HCT116 (cell line): ENCODE results near the gene ZNF804B. TPM values are rescaled to one million over a fixed set of nuclear protein-coding genes. Genes with fewer than 3 reads are reported as not detected.

Source experiments
- ATAC-seq: fragments of 200-7000 bp; cut with Tn5 transposase; 2 replicates; pipeline ENCODE4 v1.9.1; 2020; ENCODE audit warnings: mild to moderate bottlenecking, moderate library complexity
- BruUV-seq: library from RNA; stranded (reverse); fragments of 400-500 nt; replicated peaks from 2 replicates; lab custom pipeline; 2021; lab: Mats Ljungman, UMichigan
- CTCF ChIA-PET: fragments of 300-600 bp; sonication (Branson Sonifier 250); formaldehyde crosslinking; loops from one replicate; lab custom pipeline; 2021; ENCODE audit warnings: antibody characterized with exemption; lab: Charles Lee
- POLR2A ChIA-PET: fragments of 300-600, 350-600 bp; sonication (Branson Sonifier 250); formaldehyde crosslinking; loops from one replicate; lab custom pipeline; 2021; ENCODE audit warnings: antibody characterized with exemption; lab: Charles Lee
- RAD21 ChIA-PET, 2 experiments: fragments of 300-600 bp; sonication (Branson Sonifier 250); formaldehyde crosslinking; loops; one replicate each; lab custom pipeline; 2023; ENCODE audit warnings: low total read pairs in 2 of 2; ENCODE audit not compliant: uncharacterized antibody in 2 of 2, unreplicated experiment in 2 of 2, low non-redundant PET in 1 of 2; lab: Charles Lee
- DNase-seq: peaks from one replicate; pipeline ENCODE4 v3.0.0-alpha.2; 2010; ENCODE audit warnings: low read depth, low spot score
- H2AFZ ChIP-seq: fragments of 200-600 bp; shearing (Covaris generic), sonication (generic); 2 replicates; pipeline ENCODE4 v1.6.1; 2017; ENCODE audit warnings: low read depth, mixed run types, mixed read lengths, antibody characterized with exemption, low read length; ENCODE audit not compliant: poor library complexity, severe bottlenecking
- H3K27ac ChIP-seq: 2 replicates; pipeline ENCODE4 v1.5.1; 2012; ENCODE audit warnings: low read depth, low read length
- H3K27me3 ChIP-seq: fragments of 200-600 bp; sonication (generic); 2 replicates; pipeline ENCODE4 v1.6.1; 2016; ENCODE audit warnings: mixed run types, low read length, mixed read lengths; ENCODE audit not compliant: insufficient read depth
- H3K36me3 ChIP-seq, 2 experiments: fragments of 200-500 bp in 1 of 2; fragments of 200-600 bp in 1 of 2; sonication (Bioruptor generic) in 1 of 2; sonication (generic) in 1 of 2; 2 replicates each; pipeline versions ENCODE4 v1.5.1 to v1.6.1; 2014 to 2016; ENCODE audit warnings: low read length in 2 of 2, inconsistent platforms in 1 of 2, mixed read lengths in 1 of 2, mixed run types in 1 of 2; ENCODE audit not compliant: insufficient read depth in 2 of 2, control insufficient read depth in 1 of 2
- H3K4me1 ChIP-seq, 2 experiments: fragments of 200-600 bp in 1 of 2; sonication (generic) in 1 of 2; 2 replicates each; pipeline versions ENCODE4 v1.5.1 to v1.6.1; 2012 to 2017; ENCODE audit warnings: low read length in 2 of 2, inconsistent platforms in 1 of 2, mild to moderate bottlenecking in 1 of 2, mixed read lengths in 1 of 2, mixed run types in 1 of 2, moderate library complexity in 1 of 2; ENCODE audit not compliant: insufficient read depth in 2 of 2, control insufficient read depth in 1 of 2
- H3K4me2 ChIP-seq: fragments of 200-600 bp; sonication (generic); 2 replicates; pipeline ENCODE4 v1.6.1; 2017; ENCODE audit warnings: mixed run types, low read length, mixed read lengths
- H3K4me3 ChIP-seq, 2 experiments: fragments of 200-600 bp in 1 of 2; sonication (generic) in 1 of 2; replicated peaks in 1 of 2; 2 replicates each; pipeline ENCODE4 v1.5.1; 2011 to 2016; ENCODE audit warnings: low read length in 2 of 2, control low read depth in 1 of 2, low read depth in 1 of 2, mild to moderate bottlenecking in 1 of 2, mixed read lengths in 1 of 2, mixed run types in 1 of 2
- H3K79me2 ChIP-seq: fragments of 200-600 bp; sonication (generic); 2 replicates; pipeline ENCODE4 v1.6.1; 2017; ENCODE audit warnings: mild to moderate bottlenecking, mixed run types, low read length, moderate library complexity, mixed read lengths; ENCODE audit not compliant: insufficient read depth
- H3K9ac ChIP-seq: fragments of 200-600 bp; sonication (generic); 2 replicates; pipeline ENCODE4 v1.6.1; 2016; ENCODE audit warnings: low read length, mixed read lengths
- H3K9me2 ChIP-seq: fragments of 200-600 bp; sonication (generic), shearing (Covaris generic); 2 replicates; pipeline ENCODE4 v1.6.1; 2017; ENCODE audit warnings: mixed run types, mild to moderate bottlenecking, moderate library complexity; ENCODE audit not compliant: insufficient read depth
- H3K9me3 ChIP-seq, 2 experiments: fragments of 200-500 bp in 1 of 2; fragments of 200-600 bp in 1 of 2; sonication (Bioruptor generic) in 1 of 2; sonication (generic) in 1 of 2; 2 replicates each; pipeline ENCODE4 v1.6.1; 2014 to 2017; ENCODE audit warnings: low read length in 2 of 2, mixed read lengths in 2 of 2, inconsistent platforms in 1 of 2, low read depth in 1 of 2, mild to moderate bottlenecking in 1 of 2, mixed run types in 1 of 2, moderate library complexity in 1 of 2; ENCODE audit not compliant: control insufficient read depth in 1 of 2, insufficient read depth in 1 of 2
- H4K20me1 ChIP-seq: fragments of 200-600 bp; sonication (generic), shearing (Covaris generic); 2 replicates; pipeline ENCODE4 v1.6.1; 2017; ENCODE audit warnings: mixed run types, mild to moderate bottlenecking, moderate library complexity; ENCODE audit not compliant: insufficient read depth
- ATF3 ChIP-seq: IDR thresholded peaks from 2 replicates; pipeline ENCODE4 v1.6.1; 2012
- CEBPB ChIP-seq: IDR thresholded peaks from 2 replicates; pipeline ENCODE4 v1.6.1; 2012; ENCODE audit warnings: low read depth
- EGR1 ChIP-seq: IDR thresholded peaks from 2 replicates; pipeline ENCODE4 v1.6.1; 2012; ENCODE audit warnings: low read depth
- EZH2 ChIP-seq: fragments of 200-600 bp; sonication (generic); IDR thresholded peaks from 2 replicates; pipeline ENCODE4 v1.6.1; 2017; ENCODE audit warnings: antibody characterized with exemption, mixed run types
- JUND ChIP-seq: IDR thresholded peaks from 2 replicates; pipeline ENCODE4 v1.6.1; 2012
- MAX ChIP-seq: IDR thresholded peaks from 2 replicates; pipeline ENCODE4 v1.6.1; 2012
- REST ChIP-seq: IDR thresholded peaks from 2 replicates; pipeline ENCODE4 v1.6.1; 2012; ENCODE audit warnings: low read depth
- TCF7L2 ChIP-seq: IDR thresholded peaks from 2 replicates; pipeline ENCODE4 v1.7.0; 2011; ENCODE audit warnings: borderline replicate concordance, inconsistent platforms; ENCODE audit not compliant: insufficient read depth, insufficient read length; ENCODE audit errors: extremely low read depth
- ZNF274 ChIP-seq: fragments of 200-500 bp; sonication (Bioruptor generic); IDR thresholded peaks from 2 replicates; pipeline ENCODE4 v1.6.1; 2014; ENCODE audit warnings: mild to moderate bottlenecking, low read depth, low read length, inconsistent platforms
- intact Hi-C: fragments of 100-400 bp; cut with micrococcal nuclease; formaldehyde crosslinking; loops from 2 replicates; pipeline ENCODE4 v1.10.0; 2022
- total RNA-seq: library from RNA; stranded (reverse); gene quantifications from one replicate; pipeline ENCODE4 v1.2.1, GENCODE V29; 2021; ENCODE audit not compliant: unreplicated experiment

ZNF804B gene
- total RNA-seq, 1 experiment from 2014 or later, result not detected

GRCh38 chr7:88801046-88801445 lies 41.5 kb downstream of the ZNF804B start:
- ChIA-PET CTCF (no interaction called here), POLR2A (no interaction called here), RAD21 (no interaction called here)
- Histone ChIP-seq H3K9me3 (no peaks in the 10 kb centered on the region), H4K20me1 (no peaks in the 10 kb centered on the region), H3K9me2 (no peaks in the 10 kb centered on the region), H2AFZ (no peak overlapping the region), H3K79me2 (no peaks in the 10 kb centered on the region), H3K4me1 (no peaks in the 10 kb centered on the region), H3K4me2 (no peak overlapping the region), H3K9ac (no peak overlapping the region), H3K4me3 (no peak overlapping the region), H3K27me3 (no peaks in the 10 kb centered on the region), H3K27ac (no peak overlapping the region), H3K36me3 (no peaks in the 10 kb centered on the region)
- BruUV-seq, result no TSS peak
- TF ChIP-seq EZH2, result no peak
- TF ChIP-seq JUND, result no peak
- TF ChIP-seq ATF3, result no peak
- intact Hi-C loops, result no loop called here
- DNase-seq (no peak), ATAC-seq (no peak)

- BruUV-seq, result no TSS peak
- Histone ChIP-seq H3K9ac (no peak overlapping the region), H3K36me3 (no peaks in the 10 kb centered on the region), H3K27ac (no peak overlapping the region), H3K27me3 (no peaks in the 10 kb centered on the region), H3K4me1 (no peaks in the 10 kb centered on the region), H3K4me2 (no peak overlapping the region), H3K79me2 (no peaks in the 10 kb centered on the region), H3K4me3 (no peak overlapping the region), H3K9me2 (no peaks in the 10 kb centered on the region), H2AFZ (no peak overlapping the region), H4K20me1 (no peaks in the 10 kb centered on the region), H3K9me3 (no peaks in the 10 kb centered on the region)
- intact Hi-C loops, result no loop called here
- ChIA-PET RAD21 (no interaction called here), CTCF (interaction anchor here (1.5 kb wide), 1 partner anchor 29 kb away, joined by 4 read pairs; no protein-coding TSS in a partner anchor), POLR2A (no interaction called here)
- TF ChIP-seq REST, result no peak
- no peak for TF ChIP-seq ZNF274
- TF ChIP-seq ATF3, result no peak
- no peak for TF ChIP-seq EGR1
- no peak for TF ChIP-seq TCF7L2
- TF ChIP-seq MAX, result no peak
- TF ChIP-seq CEBPB, result no peak
- DNase-seq, result no peak
- no peak for ATAC-seq
Measured at GRCh38 chr7:88806280-88807037, 47.0 kb downstream of the ZNF804B start.
